RPMI8226 (cell line): Measurements from ENCODE around the gene RNF26.

Source experiments
- DNase-seq: peaks from one replicate; pipeline ENCODE4 v3.0.0-alpha.2; 2015

The RNF26 gene

GRCh38 chr11:119336744-119337469 lies 2.6 kb downstream of the RNF26 start:
- no peak for DNase-seq

- DNase-seq: no peak
Measured at GRCh38 chr11:119337581-119338317, 3.4 kb downstream of the RNF26 start.

DNA sequence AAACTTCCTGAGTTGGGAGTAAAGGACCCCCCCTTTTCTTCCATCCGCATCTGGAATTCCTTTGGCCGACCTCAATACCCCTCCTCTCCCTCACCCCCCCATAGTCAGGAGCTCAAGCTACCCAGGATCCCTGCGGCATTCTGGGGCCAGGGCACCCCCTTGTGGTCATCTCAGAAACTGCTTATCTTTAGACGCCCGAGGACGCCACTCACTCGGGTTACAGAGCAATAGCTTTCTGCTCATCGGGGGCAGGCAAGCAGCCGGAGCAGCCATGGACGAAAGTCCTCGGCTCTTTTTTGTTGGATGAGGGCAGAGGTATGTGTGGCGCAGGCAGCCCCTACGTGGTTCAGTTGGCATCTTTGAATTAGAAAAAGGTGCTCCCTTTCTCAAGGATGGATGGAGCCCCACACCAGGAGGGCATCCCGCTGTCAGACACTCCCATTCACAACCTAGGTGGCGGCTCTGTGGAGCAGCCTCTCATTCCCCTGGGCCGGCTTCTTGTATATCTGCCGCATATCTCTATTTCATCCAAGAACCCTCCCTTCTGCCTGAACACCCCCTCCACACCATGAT lies 4.1 kb downstream of the RNF26 start:
- DNase-seq: peak; percentile 68

DNA sequence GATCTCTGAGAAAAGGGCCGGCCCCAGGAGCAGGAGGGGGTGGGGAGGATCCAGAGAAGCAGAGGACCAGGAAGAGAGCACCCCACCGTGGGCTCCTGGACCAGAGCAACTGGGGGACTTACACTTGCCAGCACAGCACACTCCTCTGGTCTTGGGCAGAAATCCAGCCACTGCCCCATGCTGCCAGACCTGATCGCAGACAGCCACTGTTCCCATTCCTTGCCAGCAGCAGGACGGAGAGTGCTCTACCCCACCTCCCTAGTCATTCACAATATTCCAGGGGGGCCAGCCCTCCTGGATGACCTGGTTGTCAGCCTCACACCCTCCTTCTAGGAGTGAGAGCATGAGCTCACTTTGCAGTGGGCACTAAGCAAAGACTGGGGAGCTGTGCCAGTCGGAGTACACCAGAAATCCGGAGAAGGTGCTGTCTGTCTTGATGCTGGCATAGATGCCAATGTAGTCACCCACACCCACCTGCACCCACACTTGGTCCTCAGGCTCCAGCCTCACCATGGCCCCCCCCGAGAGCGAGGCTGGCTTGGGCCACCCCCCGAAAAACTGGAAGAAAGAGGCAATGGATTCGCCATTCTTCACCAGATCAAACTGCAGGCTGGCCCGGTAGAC lies 4.8 kb downstream of the RNF26 start:
- DNase-seq: no peak

- DNase-seq: no peak
Measured at GRCh38 chr11:119339589-119340334, 5.4 kb downstream of the RNF26 start.

GRCh38 chr11:119340335-119341221 lies 6.3 kb downstream of the RNF26 start, which contains the start of gene C1QTNF5:
Gene C1QTNF5, minus strand, starts transcription at chr11:119340883. Its CDS starts 486 bp downstream, at chr11:119340397.
- no peak for DNase-seq

GRCh38 chr11:119341222-119342022 lies 7.1 kb downstream of the RNF26 start:
- DNase-seq: no peak

DNA sequence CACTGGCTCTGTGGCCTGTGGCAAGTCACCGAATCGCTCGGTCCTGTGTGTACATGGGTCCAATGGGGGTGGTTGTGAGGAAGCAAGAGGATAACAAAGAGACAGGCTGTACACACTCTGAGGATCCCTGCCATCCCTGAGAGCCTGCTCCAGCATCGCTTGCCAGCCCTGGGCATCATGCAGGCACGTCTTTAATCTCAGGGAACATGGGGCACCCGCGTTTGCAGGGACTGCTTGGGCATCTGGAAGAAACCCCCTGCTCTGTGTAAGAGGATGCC lies 7.6 kb downstream of the RNF26 start:
- no peak for DNase-seq

GRCh38 chr11:119342362-119343130 lies 8.2 kb downstream of the RNF26 start:
- DNase-seq: no peak

GRCh38 chr11:119343726-119344125 lies 9.4 kb downstream of the RNF26 start:
- DNase-seq: no peak

GRCh38 chr11:119344291-119345010 lies 10.1 kb downstream of the RNF26 start:
- no peak for DNase-seq

GRCh38 chr11:119345685-119346084 lies 11.4 kb downstream of the RNF26 start:
- DNase-seq: no peak

- no peak for DNase-seq
Measured at GRCh38 chr11:119346605-119347004, 12.3 kb downstream of the RNF26 start, which contains the start of gene MFRP. Gene MFRP, minus strand, starts transcription at chr11:119346705. Its CDS starts 192 bp downstream, at chr11:119346513.

DNA sequence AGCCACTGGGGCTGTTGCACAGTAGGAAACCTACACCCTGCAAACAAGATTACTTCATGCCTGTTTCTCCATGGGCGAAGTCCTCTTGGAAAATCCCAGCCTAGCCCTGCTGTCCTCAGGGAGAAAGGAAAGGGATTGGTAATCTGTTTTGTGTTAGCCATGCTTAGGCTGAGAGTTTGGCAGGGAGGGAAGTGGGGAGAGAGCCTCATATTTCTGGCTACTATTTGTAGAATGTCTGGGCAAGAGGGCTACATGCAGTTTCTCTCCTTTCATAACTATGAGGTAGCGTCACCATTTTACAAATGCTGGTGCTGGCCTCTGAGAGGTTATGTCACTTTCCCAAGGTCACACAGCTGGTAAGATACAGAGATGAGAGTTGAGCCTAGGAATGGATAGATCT lies 12.9 kb downstream of the RNF26 start:
- DNase-seq: no peak

- DNase-seq: no peak
Measured at GRCh38 chr11:119347940-119348605, 13.7 kb downstream of the RNF26 start.

GRCh38 chr11:119350302-119350701 lies 16.0 kb downstream of the RNF26 start:
- no peak for DNase-seq

- no peak for DNase-seq
Measured at GRCh38 chr11:119351232-119351631, 16.9 kb downstream of the RNF26 start.

GRCh38 chr11:119352857-119353260 lies 18.5 kb downstream of the RNF26 start:
- DNase-seq: no peak
